Memory B cell (primary cell): ENCODE data around the gene TMEM254.
"Not testable (repeated sequence)": the region's sequence is repeated elsewhere in the genome, so short reads cannot be mapped to it uniquely, and the experiment has no call there.

Experiments
- ATAC-seq: fragments of 150-1000 bp; cut with Tn5 transposase; 2 replicates; pipeline ENCODE4 v1.10.0; 2021; ENCODE audit warnings: low read depth, mild to moderate bottlenecking, moderate library complexity
- DNase-seq, 2 donors: peaks; one replicate each; pipeline ENCODE4 v3.0.0; 2022; ENCODE audit warnings: low spot score in 2 of 2
- H3K27ac Mint-ChIP-seq: one replicate; pipeline ENCODE4 v1.8.0; 2022; ENCODE audit warnings: mild to moderate bottlenecking, moderate library complexity, mixed read lengths
- H3K27me3 Mint-ChIP-seq: one replicate; pipeline ENCODE4 v1.8.0; 2022; ENCODE audit warnings: mixed read lengths
- H3K36me3 Mint-ChIP-seq: one replicate; pipeline ENCODE4 v1.8.0; 2022; ENCODE audit warnings: mild to moderate bottlenecking, mixed read lengths
- H3K4me1 Mint-ChIP-seq: one replicate; pipeline ENCODE4 v1.8.0; 2022; ENCODE audit warnings: mixed read lengths
- H3K4me3 Mint-ChIP-seq: one replicate; pipeline ENCODE4 v1.8.0; 2022; ENCODE audit warnings: mild to moderate bottlenecking, moderate library complexity, mixed read lengths
- H3K9me3 Mint-ChIP-seq: one replicate; pipeline ENCODE4 v1.8.0; 2022; ENCODE audit warnings: mixed read lengths

Gene TMEM254, protein sequence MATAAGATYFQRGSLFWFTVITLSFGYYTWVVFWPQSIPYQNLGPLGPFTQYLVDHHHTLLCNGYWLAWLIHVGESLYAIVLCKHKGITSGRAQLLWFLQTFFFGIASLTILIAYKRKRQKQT

DNA sequence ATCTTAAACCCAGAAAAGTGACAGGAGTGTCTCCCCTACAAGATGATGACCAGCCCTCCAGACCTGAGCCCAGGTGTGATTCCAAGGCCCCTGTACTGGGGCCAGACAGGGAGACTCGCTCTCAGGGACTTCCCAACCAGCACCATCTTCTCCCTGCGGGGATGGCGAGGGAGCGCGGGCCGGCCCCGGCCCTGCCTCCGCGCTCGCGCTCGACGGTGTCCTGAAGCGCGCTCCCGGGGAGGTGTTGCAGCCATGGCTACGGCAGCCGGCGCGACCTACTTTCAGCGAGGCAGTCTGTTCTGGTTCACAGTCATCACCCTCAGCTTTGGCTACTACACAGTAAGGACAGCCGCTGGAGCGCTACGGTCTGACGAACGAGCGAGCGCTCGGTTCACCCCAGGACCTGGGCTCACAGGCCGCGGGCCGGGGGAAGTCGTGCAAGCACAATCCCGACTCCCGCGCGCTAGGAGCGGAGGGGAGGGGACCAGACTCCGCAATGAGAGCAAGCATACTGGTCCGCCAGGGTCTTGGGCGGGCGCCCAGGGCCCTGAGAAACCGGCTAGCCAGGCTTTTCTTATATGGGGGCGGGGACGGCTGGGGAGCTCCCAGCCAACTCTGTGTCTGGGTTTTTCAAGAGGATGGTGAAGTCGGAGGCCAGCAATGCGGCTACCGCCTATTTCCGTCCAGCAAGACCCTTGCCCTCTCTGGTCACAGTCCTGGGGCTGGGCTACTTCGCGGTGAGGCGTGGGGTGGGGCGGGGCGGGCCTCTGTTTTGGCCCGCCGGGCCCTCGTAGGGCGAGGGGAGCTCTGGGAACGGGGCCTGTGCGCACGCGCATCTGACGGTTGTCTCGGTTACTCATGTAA lies at the start of gene TMEM254:
TMEM254 (plus strand) TSS at position 218 of the 864 bp plus-strand sequence; CDS start at position 253, 35 bp downstream.
- H3K4me3 Mint-ChIP-seq = peak within 1 kb of the TSS; percentile 98
- DNase-seq = peak; percentile 74 to 84
- H3K27ac Mint-ChIP-seq = peak within 1 kb of the TSS; percentile 98
- ATAC-seq = peak; percentile 82
- peaks cover 3% of the 10 kb centered on the region for H3K36me3 Mint-ChIP-seq
- H3K27me3 Mint-ChIP-seq = no peaks in the 10 kb centered on the region
- H3K9me3 Mint-ChIP-seq = no peaks in the 10 kb centered on the region
- H3K4me1 Mint-ChIP-seq = peaks cover 11% of the 10 kb centered on the region

DNA sequence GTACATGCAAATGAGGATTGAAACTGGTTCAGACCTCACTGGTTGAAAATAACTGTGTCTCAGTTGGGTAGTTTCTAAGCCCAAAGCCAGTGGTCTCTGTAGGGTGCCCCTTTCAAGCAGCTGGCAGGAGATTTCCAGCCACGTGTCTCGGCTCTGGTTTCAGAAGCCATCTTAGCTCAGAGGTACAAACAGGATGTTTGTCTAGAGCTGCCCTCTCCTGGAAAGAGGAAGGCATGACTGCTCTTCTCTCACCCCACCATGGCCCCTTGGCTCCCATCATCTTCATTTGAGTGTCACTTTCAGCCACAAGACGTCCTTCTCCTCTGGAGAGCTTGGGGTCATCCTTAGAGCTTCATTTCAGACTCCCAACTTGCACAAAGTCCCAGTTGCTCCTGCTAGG lies 49.3 kb upstream of the TMEM254 start:
- H3K36me3 Mint-ChIP-seq, H3K4me3 Mint-ChIP-seq, H3K4me1 Mint-ChIP-seq, H3K27ac Mint-ChIP-seq, H3K27me3 Mint-ChIP-seq, H3K9me3 Mint-ChIP-seq: not testable (repeated sequence)
- DNase-seq (peak; percentile 7 to 23), ATAC-seq (peak; percentile 88)

DNA sequence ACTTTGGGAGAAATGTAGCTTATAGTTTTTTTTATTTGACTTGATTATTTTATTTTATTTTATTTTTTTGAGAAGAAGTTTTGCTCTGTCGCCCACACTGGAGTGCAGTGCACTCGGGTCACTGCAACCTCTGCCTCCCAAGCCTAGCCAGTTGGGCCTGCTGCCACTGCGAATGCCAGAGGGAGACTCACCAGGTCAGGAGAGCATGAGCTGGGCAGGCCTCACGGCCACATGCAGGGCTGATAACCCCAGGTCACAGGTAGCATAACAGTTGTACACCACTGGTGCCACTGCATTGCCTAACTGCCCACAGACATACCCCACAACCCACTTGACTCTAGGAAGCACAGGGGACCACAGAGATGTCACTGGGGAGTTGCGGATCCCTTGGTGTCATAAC lies 48.6 kb upstream of the TMEM254 start:
- H3K36me3 Mint-ChIP-seq, H3K4me1 Mint-ChIP-seq, DNase-seq, H3K4me3 Mint-ChIP-seq, H3K9me3 Mint-ChIP-seq, ATAC-seq, H3K27ac Mint-ChIP-seq, H3K27me3 Mint-ChIP-seq: not testable (repeated sequence)

DNA sequence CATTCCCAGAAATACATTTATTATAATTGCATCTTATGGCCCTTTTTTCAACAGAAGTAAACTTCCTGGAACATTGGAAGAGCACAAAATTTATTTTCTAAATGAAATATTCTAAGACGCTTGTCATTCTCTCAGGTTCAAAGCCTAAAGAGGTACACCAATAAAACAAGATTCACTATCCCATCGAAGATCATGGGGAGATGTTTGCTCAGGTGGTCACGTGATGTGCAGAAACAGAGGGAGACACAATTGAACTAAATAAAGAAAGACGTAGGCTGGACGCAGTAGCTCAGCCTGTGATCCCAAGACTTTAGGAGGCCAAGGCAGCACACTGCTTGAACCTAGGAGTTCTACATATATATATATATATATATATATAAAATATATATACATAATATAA lies 46.0 kb upstream of the TMEM254 start:
- Mint-ChIP-seq H3K4me1 (peaks cover 5% of the 10 kb centered on the region), H3K4me3 (no peak overlapping the region), H3K36me3 (no peaks in the 10 kb centered on the region), H3K27me3 (no peaks in the 10 kb centered on the region), H3K9me3 (no peaks in the 10 kb centered on the region), H3K27ac (no peak overlapping the region)
- no peak for DNase-seq
- ATAC-seq = no peak

DNA sequence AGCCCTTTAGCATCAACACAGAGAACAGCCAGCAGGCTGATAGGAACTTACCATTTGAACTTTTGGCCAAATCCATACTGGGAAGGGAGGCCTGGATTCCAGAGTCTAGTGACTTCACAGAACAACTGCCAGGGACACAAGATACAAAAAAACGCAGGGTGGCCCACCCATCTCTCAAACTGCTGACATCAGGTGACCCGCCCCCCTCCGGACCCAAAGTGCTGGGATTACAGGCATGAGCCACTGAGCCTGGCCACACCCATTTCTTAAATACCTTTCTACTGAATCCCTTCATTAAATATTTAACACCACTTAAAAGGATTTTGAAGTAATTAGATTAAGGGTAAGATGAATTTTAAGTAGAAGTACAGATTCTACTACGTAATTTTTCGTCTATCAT lies 43.7 kb upstream of the TMEM254 start:
- ATAC-seq, H3K36me3 Mint-ChIP-seq, H3K4me1 Mint-ChIP-seq: not testable (repeated sequence)

DNA sequence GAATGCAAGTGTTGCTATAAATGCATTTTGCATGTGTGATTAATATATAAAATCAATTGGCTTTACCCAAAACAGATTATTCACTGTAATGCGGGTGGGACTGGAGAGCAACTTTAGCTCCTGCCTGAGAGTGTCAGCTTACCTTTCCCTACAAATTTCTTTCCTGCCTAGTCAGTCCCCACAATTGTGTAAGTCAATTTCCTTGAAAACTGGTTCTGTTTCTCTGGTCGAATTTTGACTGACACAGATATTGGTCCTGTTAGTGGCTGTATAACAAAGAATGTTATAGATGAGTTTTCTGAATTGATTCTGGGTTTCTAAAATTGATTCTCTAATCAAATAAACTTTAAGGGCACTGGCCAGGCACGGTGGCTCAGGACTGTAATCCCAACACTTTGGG lies 43.0 kb upstream of the TMEM254 start:
- not testable (repeated sequence) for H3K36me3 Mint-ChIP-seq, H3K9me3 Mint-ChIP-seq, DNase-seq, H3K27me3 Mint-ChIP-seq, H3K4me1 Mint-ChIP-seq, H3K4me3 Mint-ChIP-seq, H3K27ac Mint-ChIP-seq, ATAC-seq

More for the DNA sequence above, 43.7 kb upstream of the TMEM254 start:
- not testable (repeated sequence) for H3K9me3 Mint-ChIP-seq, H3K27me3 Mint-ChIP-seq, H3K4me3 Mint-ChIP-seq, H3K27ac Mint-ChIP-seq, DNase-seq

DNA sequence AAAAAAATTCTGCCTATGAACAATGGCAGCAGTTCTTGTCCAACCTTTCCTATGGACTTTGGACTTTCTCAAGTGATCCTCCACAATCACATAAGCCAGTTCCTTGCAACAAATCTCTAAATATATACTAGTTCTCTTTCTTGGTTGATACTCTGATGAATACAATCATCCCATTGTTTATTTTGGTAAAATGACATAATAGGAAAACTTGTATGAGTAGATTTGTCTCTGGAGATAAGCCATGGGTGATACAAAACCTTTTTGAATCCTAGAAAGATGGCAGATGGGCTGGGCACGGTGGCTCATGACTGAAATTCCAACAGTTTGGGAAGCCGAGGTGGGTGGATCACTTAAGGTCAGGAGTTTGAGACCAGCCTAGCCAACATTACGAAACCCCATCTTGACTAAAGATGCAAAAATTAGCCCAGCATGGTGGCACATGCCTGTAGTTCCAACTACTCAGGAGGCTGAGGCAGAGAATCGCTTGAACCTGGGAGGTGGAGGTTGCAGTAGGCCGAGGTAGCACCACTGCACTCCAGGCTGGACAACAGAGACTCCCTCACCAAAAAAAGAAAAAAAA lies 41.5 kb upstream of the TMEM254 start:
- not testable (repeated sequence) for H3K9me3 Mint-ChIP-seq, DNase-seq, H3K4me3 Mint-ChIP-seq, H3K27ac Mint-ChIP-seq, H3K4me1 Mint-ChIP-seq, H3K27me3 Mint-ChIP-seq, ATAC-seq, H3K36me3 Mint-ChIP-seq

DNA sequence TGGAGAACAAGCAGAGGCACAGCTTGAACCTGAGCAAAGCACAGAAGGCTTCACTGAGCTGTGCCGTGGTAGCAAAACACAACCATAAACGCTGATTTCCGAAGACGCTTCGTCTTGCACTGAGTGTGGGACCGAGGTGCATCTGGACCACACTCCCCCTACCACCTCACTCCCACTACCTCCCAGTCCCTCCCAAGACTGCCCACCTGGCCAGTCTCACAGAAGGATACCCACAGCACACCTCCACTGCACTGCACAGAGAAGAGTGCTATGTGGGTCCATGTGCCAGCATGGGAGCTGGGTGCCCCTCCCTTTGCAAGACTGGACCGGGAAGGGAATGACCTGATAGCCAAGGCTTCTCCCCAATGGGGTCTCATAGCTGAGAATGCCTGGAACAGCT lies 40.2 kb upstream of the TMEM254 start:
- H3K36me3 Mint-ChIP-seq, H3K4me1 Mint-ChIP-seq, H3K27ac Mint-ChIP-seq, DNase-seq, H3K4me3 Mint-ChIP-seq, ATAC-seq, H3K9me3 Mint-ChIP-seq, H3K27me3 Mint-ChIP-seq: not testable (repeated sequence)

DNA sequence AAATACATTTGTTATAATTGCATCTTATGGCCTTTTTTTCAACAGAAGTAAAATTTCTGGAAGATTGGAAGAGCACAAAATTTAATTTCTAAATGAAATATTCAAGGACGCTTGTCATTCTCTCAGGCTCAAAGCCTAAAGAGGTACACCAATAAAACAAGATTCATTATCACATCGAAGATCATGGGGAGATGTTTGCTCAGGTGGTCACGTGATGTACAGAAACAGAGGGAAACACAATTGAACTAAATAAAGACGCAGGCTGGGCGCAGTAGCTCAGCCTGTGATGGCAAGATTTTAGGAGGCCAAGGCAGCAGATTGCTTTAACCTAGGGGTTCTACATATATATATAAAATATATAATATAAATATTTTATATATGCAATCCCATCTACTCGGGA lies 37.3 kb upstream of the TMEM254 start:
- DNase-seq (no peak), ATAC-seq (no peak)
- Mint-ChIP-seq H3K4me1 (no peaks in the 10 kb centered on the region), H3K27me3 (no peaks in the 10 kb centered on the region), H3K9me3 (no peaks in the 10 kb centered on the region), H3K36me3 (no peaks in the 10 kb centered on the region), H3K27ac (no peak overlapping the region), H3K4me3 (no peak overlapping the region)

DNA sequence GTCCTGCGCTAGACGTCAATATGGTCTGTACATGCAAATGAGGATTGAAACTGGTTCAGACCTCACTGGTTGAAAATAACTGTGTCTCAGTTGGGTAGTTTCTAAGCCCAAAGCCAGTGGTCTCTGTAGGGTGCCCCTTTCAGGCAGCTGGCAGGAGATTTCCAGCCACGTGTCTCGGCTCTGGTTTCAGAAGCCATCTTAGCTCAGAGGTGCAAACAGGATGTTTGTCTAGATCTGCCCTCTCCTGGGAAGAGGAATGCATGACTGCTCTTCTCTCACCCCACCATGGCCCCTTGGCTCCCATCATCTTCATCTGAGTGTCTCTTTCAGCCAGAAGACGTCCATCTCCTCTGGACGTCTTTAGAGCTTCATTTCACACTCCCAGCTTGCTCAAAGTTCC lies 33.5 kb upstream of the TMEM254 start:
- not testable (repeated sequence) for H3K27ac Mint-ChIP-seq, DNase-seq, H3K4me3 Mint-ChIP-seq, H3K4me1 Mint-ChIP-seq, H3K27me3 Mint-ChIP-seq, H3K9me3 Mint-ChIP-seq, H3K36me3 Mint-ChIP-seq
- ATAC-seq = peak; percentile 41

DNA sequence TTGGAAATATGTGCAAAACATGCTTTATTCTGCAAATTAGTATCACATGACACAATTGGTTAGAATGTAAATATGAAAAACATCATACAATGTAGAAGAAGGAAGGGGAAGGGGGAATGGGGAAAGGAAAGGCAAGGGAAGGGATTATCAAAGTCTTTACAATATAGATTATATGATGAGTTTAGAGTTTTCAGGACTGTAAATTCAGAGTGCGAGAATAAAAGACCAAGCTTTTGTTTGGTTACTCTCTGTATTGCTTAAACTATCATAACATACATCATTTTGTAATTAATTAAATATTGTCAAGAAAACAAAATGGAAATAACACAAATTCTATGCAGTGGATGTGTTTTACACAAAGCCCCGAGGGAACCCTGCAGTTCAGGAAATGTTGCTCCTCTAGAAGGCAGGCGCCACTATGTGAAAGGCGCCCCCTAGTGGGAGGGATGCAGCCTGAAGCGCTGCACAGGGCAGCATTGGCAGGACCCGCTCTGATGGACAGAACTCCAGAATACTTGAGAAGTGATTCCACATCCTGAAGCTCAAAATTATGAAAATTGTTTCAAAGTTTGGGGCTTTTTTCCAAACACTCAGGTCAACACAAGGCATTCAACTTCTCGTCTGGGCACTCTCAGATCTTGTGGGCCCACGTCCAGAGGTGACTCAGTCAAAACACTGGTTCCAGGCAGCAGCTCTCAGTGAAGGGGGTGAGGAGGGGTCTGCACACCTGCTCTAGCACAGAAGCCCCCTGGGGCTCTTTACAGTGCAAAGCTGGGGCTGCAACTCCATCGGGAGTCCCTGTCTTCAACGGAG lies 31.6 kb upstream of the TMEM254 start:
- no peak overlapping the region for H3K27ac Mint-ChIP-seq

DNA sequence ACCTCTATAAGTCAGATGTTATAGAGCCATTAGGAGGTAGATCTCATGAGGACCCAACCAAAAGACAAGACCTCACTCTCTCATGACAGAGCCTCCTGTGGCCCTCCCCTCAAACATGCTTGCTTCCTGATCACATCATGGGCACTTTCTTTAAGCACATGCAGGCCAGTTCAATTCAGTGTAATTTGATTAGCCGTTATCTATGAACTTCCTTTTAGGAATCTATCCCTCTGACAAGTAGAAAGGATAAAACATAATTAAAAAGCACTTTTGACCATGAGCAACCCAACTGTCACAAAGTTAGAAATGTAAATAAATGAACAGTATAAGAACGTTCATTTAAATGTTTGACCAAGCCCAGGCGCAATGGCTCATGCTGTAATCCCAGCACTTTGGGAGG lies 27.7 kb upstream of the TMEM254 start:
- Mint-ChIP-seq H3K27me3 (peaks cover 1% of the 10 kb centered on the region), H3K27ac (no peak overlapping the region), H3K36me3 (no peaks in the 10 kb centered on the region), H3K4me3 (no peak overlapping the region), H3K4me1 (no peaks in the 10 kb centered on the region), H3K9me3 (no peaks in the 10 kb centered on the region)
- ATAC-seq = no peak
- no peak for DNase-seq

More for the DNA sequence above, 31.6 kb upstream of the TMEM254 start:
- ATAC-seq (peak; percentile 96), DNase-seq (peak; percentile 74 to 75)
- Mint-ChIP-seq H3K4me3 (no peak overlapping the region), H3K9me3 (no peaks in the 10 kb centered on the region), H3K4me1 (no peaks in the 10 kb centered on the region), H3K27me3 (peaks cover 1% of the 10 kb centered on the region), H3K36me3 (no peaks in the 10 kb centered on the region)

DNA sequence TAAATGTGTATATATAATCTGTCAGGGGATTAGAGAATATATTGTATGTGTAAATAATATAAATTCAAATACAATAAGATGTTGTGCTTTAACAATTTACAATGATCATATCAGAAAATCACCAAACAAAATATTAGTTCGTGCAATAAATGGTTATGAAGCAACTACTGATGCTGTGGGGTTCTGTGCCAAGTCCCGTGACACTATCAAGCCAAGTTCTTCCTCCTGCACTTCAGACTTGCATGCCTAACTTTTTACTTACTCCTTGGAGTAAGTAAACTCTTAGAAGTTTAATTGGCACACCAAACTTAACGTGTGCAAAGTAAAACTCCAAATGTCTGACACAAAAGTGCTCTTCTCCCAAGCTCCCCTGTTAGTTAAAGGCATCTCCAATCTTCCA lies 26.5 kb upstream of the TMEM254 start:
- Mint-ChIP-seq H3K4me3 (no peak overlapping the region), H3K27ac (no peak overlapping the region), H3K9me3 (no peaks in the 10 kb centered on the region), H3K36me3 (no peaks in the 10 kb centered on the region), H3K27me3 (peaks cover 1% of the 10 kb centered on the region), H3K4me1 (no peaks in the 10 kb centered on the region)
- DNase-seq (no peak), ATAC-seq (no peak)

DNA sequence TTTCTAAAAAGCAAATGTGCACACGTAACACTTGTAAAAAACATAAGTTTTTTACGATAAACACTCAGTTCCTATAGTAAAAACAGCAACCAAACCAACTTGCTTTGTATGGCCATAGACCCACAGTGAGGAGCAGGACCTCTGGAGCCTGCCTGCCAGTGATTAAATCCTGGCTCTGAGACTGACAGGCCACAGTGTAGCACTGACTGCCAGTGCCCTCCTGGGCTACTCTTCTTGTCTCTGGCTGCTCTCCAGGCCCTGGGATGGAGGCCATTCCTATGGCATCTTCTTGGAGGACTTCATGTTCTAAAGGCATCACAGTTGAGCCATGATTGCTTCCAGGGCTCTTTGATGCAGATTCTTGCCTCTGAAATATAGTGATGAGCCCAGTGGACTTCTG lies 22.7 kb upstream of the TMEM254 start:
- no peaks in the 10 kb centered on the region for H3K9me3 Mint-ChIP-seq
- H3K36me3 Mint-ChIP-seq = no peaks in the 10 kb centered on the region

More for the DNA sequence above, 22.7 kb upstream of the TMEM254 start:
- no peak for DNase-seq
- no peak overlapping the region for H3K27ac Mint-ChIP-seq
- no peak overlapping the region for H3K4me3 Mint-ChIP-seq
- H3K27me3 Mint-ChIP-seq = no peaks in the 10 kb centered on the region
- H3K4me1 Mint-ChIP-seq = peaks cover 2% of the 10 kb centered on the region
- no peak for ATAC-seq
